Thoracic aorta (tissue), 2 donors: ENCODE results near the gene TOR1A. TPM values are rescaled to one million over a fixed set of nuclear protein-coding genes. Genes with fewer than 3 reads are reported as not detected.

Experiments used
- ATAC-seq: fragments of 150-250 bp; one replicate; pipeline ENCODE4 v1.8.0; 2017; ENCODE audit warnings: low read depth; ENCODE audit not compliant: insufficient number of reproducible peaks, low FRiP score
- DNase-seq: peaks from one replicate; pipeline ENCODE4 v3.0.0-alpha.2; 2020; ENCODE audit warnings: low spot score
- H3K27ac ChIP-seq, 2 donors: fragments of 200-600 bp; sonication (generic); 1 replicate in 1 of 2; 2 replicates in 1 of 2; pipeline ENCODE4 v1.5.1; 2016; ENCODE audit warnings: mild to moderate bottlenecking in 2 of 2, moderate library complexity in 2 of 2
- H3K27me3 ChIP-seq: fragments of 200-600 bp; sonication (generic); replicated peaks from 2 replicates; pipeline ENCODE4 v1.6.0; 2016; ENCODE audit warnings: mild to moderate bottlenecking; ENCODE audit not compliant: insufficient read depth
- H3K36me3 ChIP-seq: fragments of 200-600 bp; sonication (generic); one replicate; pipeline ENCODE4 v1.5.1; 2016
- H3K4me1 ChIP-seq, 2 donors: fragments of 200-600 bp; sonication (generic); 1 replicate in 1 of 2; 2 replicates in 1 of 2; pipeline versions ENCODE4 v1.5.1 to v1.6.0; 2016; ENCODE audit warnings: low read depth in 2 of 2, mild to moderate bottlenecking in 1 of 2; ENCODE audit not compliant: control insufficient read depth in 1 of 2
- H3K4me3 ChIP-seq: fragments of 200-600 bp; sonication (generic); 2 replicates; pipeline ENCODE4 v1.5.1; 2016; ENCODE audit warnings: mild to moderate bottlenecking
- H3K9me3 ChIP-seq: fragments of 200-600 bp; sonication (generic); 2 replicates; pipeline ENCODE4 v1.5.1; 2016
- CTCF ChIP-seq: fragments of 200-600 bp; sonication (generic); IDR thresholded peaks from one replicate; pipeline ENCODE4 v1.5.1; 2019; ENCODE audit warnings: antibody characterized with exemption
- total RNA-seq, 2 donors: library from RNA; depleted of rRNA; stranded (reverse); fragments of >200 nt; gene quantifications; one replicate each; pipeline versions ENCODE4 v1.1.0 to v1.2.3, GENCODE V29; 2016

The TOR1A gene
- total RNA-seq, 2 donors from 2014 or later, result 36.1 to 39.3 TPM

GRCh38 chr9:129835860-129836223 is 11.9 kb upstream of the TOR1A start:
- H3K9me3 ChIP-seq, result no peaks in the 10 kb centered on the region
- H3K27ac ChIP-seq, result peak overlapping the region; percentile 92 to 95
- H3K36me3 ChIP-seq, result peaks cover 13% of the 10 kb centered on the region
- peaks cover 32 to 54% of the 10 kb centered on the region in 2 donors for H3K4me1 ChIP-seq
- H3K4me3 ChIP-seq, result peak overlapping the region; percentile 86
- DNase-seq (no peak), ATAC-seq (peak; percentile 8)
- H3K27me3 ChIP-seq, result no peaks in the 10 kb centered on the region
- TF ChIP-seq CTCF, result no peak

- H3K4me1 ChIP-seq, result peaks cover 32 to 54% of the 10 kb centered on the region in 2 donors
- no peak for TF ChIP-seq CTCF
- ATAC-seq (peak; percentile 93), DNase-seq (peak; percentile 83)
- H3K36me3 ChIP-seq, result peaks cover 17% of the 10 kb centered on the region
- H3K4me3 ChIP-seq, result peak within 1 kb of the TSS; percentile 86
- peak within 1 kb of the TSS; percentile 92 to 95 for H3K27ac ChIP-seq
- no peaks in the 10 kb centered on the region for H3K9me3 ChIP-seq
- no peaks in the 10 kb centered on the region for H3K27me3 ChIP-seq
Observed at GRCh38 chr9:129835128-129835859, 11.4 kb upstream of the TOR1A start, which contains the start of the genes C9orf78 and USP20. TSS of gene C9orf78 (minus strand) at chr9:129835275. CDS start at chr9:129835221, 54 bp downstream. TSS of gene USP20 (plus strand) at chr9:129835458. CDS start at chr9:129852556, 17,098 bp downstream.

- no peak for DNase-seq
- ATAC-seq, result no peak
- Histone ChIP-seq H3K27ac (peak overlapping the region; percentile 92 to 95), H3K4me3 (peak overlapping the region; percentile 86), H3K36me3 (peaks cover 24% of the 10 kb centered on the region), H3K27me3 (no peaks in the 10 kb centered on the region), H3K4me1 (peaks cover 29 to 48% of the 10 kb centered on the region in 2 donors), H3K9me3 (no peaks in the 10 kb centered on the region)
- TF ChIP-seq CTCF, result no peak
Observed at GRCh38 chr9:129834489-129835127, 10.7 kb upstream of the TOR1A start.

- no peak overlapping the region for H3K27ac ChIP-seq
- peaks cover 40% of the 10 kb centered on the region for H3K36me3 ChIP-seq
- ATAC-seq, result no peak
- no peak for DNase-seq
- TF ChIP-seq CTCF, result no peak
- no peaks in the 10 kb centered on the region for H3K9me3 ChIP-seq
- peaks cover 21 to 32% of the 10 kb centered on the region in 2 donors for H3K4me1 ChIP-seq
- no peaks in the 10 kb centered on the region for H3K27me3 ChIP-seq
- H3K4me3 ChIP-seq, result no peak overlapping the region
Observed at GRCh38 chr9:129832982-129833381, 9.0 kb upstream of the TOR1A start.

GRCh38 chr9:129828969-129829368 is 5.0 kb upstream of the TOR1A start:
- DNase-seq (no peak), ATAC-seq (no peak)
- Histone ChIP-seq H3K4me3 (no peak overlapping the region), H3K27me3 (no peaks in the 10 kb centered on the region), H3K9me3 (no peaks in the 10 kb centered on the region), H3K4me1 (peaks cover 2 to 6% of the 10 kb centered on the region in 2 donors), H3K36me3 (peaks cover 48% of the 10 kb centered on the region), H3K27ac (no peak overlapping the region)
- TF ChIP-seq CTCF, result no peak
